ENCODE data around the gene ESAM. TPM values are rescaled to one million over a fixed set of nuclear protein-coding genes. Genes with fewer than 3 reads are reported as not detected.
A peak's percentile ranks its signal among the peaks of the same experiment; 100 is the strongest.

The ESAM gene
- total RNA-seq, 1 donor from 2014 or later: 50.2 TPM

- intact Hi-C loops (cut with DNase I): loop anchor here (5.0 kb wide), 1 partner anchor 68 kb away; the partner anchor contains the start of genes SIAE and SPA17
- DNase-seq (ENCODE audit: low spot score): no peak
Measured at GRCh38 chr11:124740277-124740882, 21.7 kb downstream of the ESAM start.

- peak; percentile 93 for DNase-seq (ENCODE audit: low spot score)
- intact Hi-C loops (cut with DNase I): loop anchor here (5.0 kb wide), 1 partner anchor 67 kb away; the partner anchor contains the start of genes SIAE and SPA17
Measured at GRCh38 chr11:124739479-124740276, 22.4 kb downstream of the ESAM start, which contains the start of gene NRGN. Gene NRGN, plus strand, starts transcription at chr11:124739942. Its CDS starts 143 bp downstream, at chr11:124740085.

- intact Hi-C loops (cut with DNase I): no loop called here
- no peak for DNase-seq (ENCODE audit: low spot score)
Measured at GRCh38 chr11:124738713-124739478, 23.2 kb downstream of the ESAM start.

- intact Hi-C loops (cut with DNase I): no loop called here
- no peak for DNase-seq (ENCODE audit: low spot score)
Measured at GRCh38 chr11:124737638-124738305, 24.3 kb downstream of the ESAM start.

GRCh38 chr11:124736736-124737135 is 25.4 kb downstream of the ESAM start:
- intact Hi-C loops (cut with DNase I): no loop called here
- no peak for DNase-seq (ENCODE audit: low spot score)

GRCh38 chr11:124732230-124732629 is 29.9 kb downstream of the ESAM start:
- intact Hi-C loops (cut with DNase I): no loop called here
- no peak for DNase-seq (ENCODE audit: low spot score)

GRCh38 chr11:124729571-124729970 is 32.5 kb downstream of the ESAM start:
- intact Hi-C loops (cut with DNase I): no loop called here
- DNase-seq (ENCODE audit: low spot score): no peak

GRCh38 chr11:124728134-124728533 is 34.0 kb downstream of the ESAM start:
- intact Hi-C loops (cut with DNase I): no loop called here
- DNase-seq (ENCODE audit: low spot score): no peak

- no peak for DNase-seq (ENCODE audit: low spot score)
- intact Hi-C loops (cut with DNase I): no loop called here
Measured at GRCh38 chr11:124727474-124727873, 34.6 kb downstream of the ESAM start.

- intact Hi-C loops (cut with DNase I): no loop called here
- DNase-seq (ENCODE audit: low spot score): no peak
Measured at GRCh38 chr11:124725719-124726105, 36.4 kb downstream of the ESAM start.

- intact Hi-C loops (cut with DNase I): loop anchor here (5.0 kb wide), 1 partner anchor 48 kb away; no protein-coding TSS in a partner anchor
- no peak for DNase-seq (ENCODE audit: low spot score)
Measured at GRCh38 chr11:124724979-124725718, 36.9 kb downstream of the ESAM start.

GRCh38 chr11:124722176-124722575 is 39.9 kb downstream of the ESAM start:
- intact Hi-C loops (cut with DNase I): loop anchor here (5.0 kb wide), 1 partner anchor 45 kb away; no protein-coding TSS in a partner anchor
- DNase-seq (ENCODE audit: low spot score): no peak

GRCh38 chr11:124719534-124719933 is 42.6 kb downstream of the ESAM start:
- intact Hi-C loops (cut with DNase I): no loop called here
- DNase-seq (ENCODE audit: low spot score): no peak

- DNase-seq (ENCODE audit: low spot score): no peak
- intact Hi-C loops (cut with DNase I): no loop called here
Measured at GRCh38 chr11:124718801-124719200, 43.3 kb downstream of the ESAM start.

- DNase-seq (ENCODE audit: low spot score): no peak
- intact Hi-C loops (cut with DNase I): no loop called here
Measured at GRCh38 chr11:124717786-124718651, 44.1 kb downstream of the ESAM start.

GRCh38 chr11:124717421-124717785 is 44.7 kb downstream of the ESAM start:
- intact Hi-C loops (cut with DNase I): no loop called here
- DNase-seq (ENCODE audit: low spot score): no peak

GRCh38 chr11:124716591-124716990 is 45.5 kb downstream of the ESAM start:
- no peak for DNase-seq (ENCODE audit: low spot score)
- intact Hi-C loops (cut with DNase I): no loop called here

GRCh38 chr11:124712392-124712791 is 49.7 kb downstream of the ESAM start:
- intact Hi-C loops (cut with DNase I): no loop called here
- no peak for DNase-seq (ENCODE audit: low spot score)
